HK-2 (cell line): ENCODE data around the gene ROPN1B.

ENCODE experiments used
- DNase-seq: peaks from one replicate; pipeline ENCODE4 v3.0.0-alpha.2; 2018; ENCODE audit not compliant: unreplicated experiment

The ROPN1B gene

GRCh38 chr3:126028096-126028495 lies 59.1 kb downstream of the ROPN1B start:
- no peak for DNase-seq

GRCh38 chr3:126029241-126029640 lies 60.3 kb downstream of the ROPN1B start:
- no peak for DNase-seq

GRCh38 chr3:126030455-126030854 lies 61.5 kb downstream of the ROPN1B start:
- no peak for DNase-seq

GRCh38 chr3:126031981-126032471 lies 63.0 kb downstream of the ROPN1B start:
- DNase-seq, result no peak
